IMR-90 (cell line): Measurements from ENCODE around the gene KRT73.

Source experiments
- CEBPB ChIP-seq: IDR thresholded peaks from 2 replicates; pipeline ENCODE4 v1.6.1; 2012; ENCODE audit warnings: low read depth, low read length, improper control_type of control experiment
- CHD1 ChIP-seq: IDR thresholded peaks from 2 replicates; pipeline ENCODE4 v1.6.1; 2012; ENCODE audit warnings: low read depth, low read length, improper control_type of control experiment
- CTCF ChIP-seq: conservative IDR thresholded peaks from 2 replicates; pipeline ENCODE4 v1.5.1; 2012; ENCODE audit warnings: mild to moderate bottlenecking, low read depth, low read length, improper control_type of control experiment
- ELK1 ChIP-seq: fragments of 150-350 bp; IDR thresholded peaks from 2 replicates; pipeline ENCODE4 v1.6.1; 2016; ENCODE audit warnings: low read depth, mild to moderate bottlenecking, low read length, moderate library complexity, borderline replicate concordance
- MAFK ChIP-seq: IDR thresholded peaks from 2 replicates; pipeline ENCODE4 v1.6.1; 2012; ENCODE audit warnings: low read depth, low read length, improper control_type of control experiment
- NFE2L2 ChIP-seq: fragments of 150-350 bp; IDR thresholded peaks from 2 replicates; pipeline ENCODE4 v1.6.1; 2016; ENCODE audit warnings: low read depth, mild to moderate bottlenecking, low read length
- POLR2A ChIP-seq: IDR thresholded peaks from 2 replicates; pipeline ENCODE4 v1.6.1; 2012; ENCODE audit warnings: mild to moderate bottlenecking, low read depth, low read length
- RAD21 ChIP-seq: IDR thresholded peaks from 2 replicates; pipeline ENCODE4 v1.6.1; 2012; ENCODE audit warnings: low read length, improper control_type of control experiment
- SMC3 ChIP-seq: fragments of 150-350 bp; IDR thresholded peaks from 2 replicates; pipeline ENCODE4 v1.6.1; 2016; ENCODE audit warnings: low read depth, mild to moderate bottlenecking, antibody characterized with exemption, low read length, moderate library complexity
- TF ChIP-seq, protein P1 (sequence below): fragments of 150-350 bp; IDR thresholded peaks from 2 replicates; pipeline ENCODE4 v1.6.1; 2017; ENCODE audit warnings: mild to moderate bottlenecking, antibody characterized with exemption, low read length, low read depth

GRCh38 chr12:52655251-52655650 lies 36.9 kb upstream of the KRT73 start:
- TF ChIP-seq POLR2A = no peak
- no peak for TF ChIP-seq CTCF
- TF ChIP-seq, protein P1, sequence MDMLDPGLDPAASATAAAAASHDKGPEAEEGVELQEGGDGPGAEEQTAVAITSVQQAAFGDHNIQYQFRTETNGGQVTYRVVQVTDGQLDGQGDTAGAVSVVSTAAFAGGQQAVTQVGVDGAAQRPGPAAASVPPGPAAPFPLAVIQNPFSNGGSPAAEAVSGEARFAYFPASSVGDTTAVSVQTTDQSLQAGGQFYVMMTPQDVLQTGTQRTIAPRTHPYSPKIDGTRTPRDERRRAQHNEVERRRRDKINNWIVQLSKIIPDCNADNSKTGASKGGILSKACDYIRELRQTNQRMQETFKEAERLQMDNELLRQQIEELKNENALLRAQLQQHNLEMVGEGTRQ = no peak
- no peak for TF ChIP-seq NFE2L2
- no peak for TF ChIP-seq CHD1
- no peak for TF ChIP-seq RAD21
- TF ChIP-seq CEBPB = no peak
- no peak for TF ChIP-seq SMC3
- no peak for TF ChIP-seq ELK1
- TF ChIP-seq MAFK = no peak
